B cell (primary cell): Measurements from ENCODE around the gene MTHFD1L.

Experiments
- EZH2 ChIP-seq: IDR thresholded peaks from 2 replicates; pipeline ENCODE4 v1.6.1; 2012; ENCODE audit warnings: borderline replicate concordance, low read depth, mild to moderate bottlenecking, moderate library complexity, low read length; ENCODE audit not compliant: insufficient read depth, poor library complexity, severe bottlenecking
- TF ChIP-seq, protein P1 (sequence below): fragments of 200-600 bp; IDR thresholded peaks from one replicate; pipeline ENCODE4 v1.8.0; 2022; ENCODE audit warnings: antibody characterized with exemption, mild to moderate bottlenecking

- TF ChIP-seq, protein P1, sequence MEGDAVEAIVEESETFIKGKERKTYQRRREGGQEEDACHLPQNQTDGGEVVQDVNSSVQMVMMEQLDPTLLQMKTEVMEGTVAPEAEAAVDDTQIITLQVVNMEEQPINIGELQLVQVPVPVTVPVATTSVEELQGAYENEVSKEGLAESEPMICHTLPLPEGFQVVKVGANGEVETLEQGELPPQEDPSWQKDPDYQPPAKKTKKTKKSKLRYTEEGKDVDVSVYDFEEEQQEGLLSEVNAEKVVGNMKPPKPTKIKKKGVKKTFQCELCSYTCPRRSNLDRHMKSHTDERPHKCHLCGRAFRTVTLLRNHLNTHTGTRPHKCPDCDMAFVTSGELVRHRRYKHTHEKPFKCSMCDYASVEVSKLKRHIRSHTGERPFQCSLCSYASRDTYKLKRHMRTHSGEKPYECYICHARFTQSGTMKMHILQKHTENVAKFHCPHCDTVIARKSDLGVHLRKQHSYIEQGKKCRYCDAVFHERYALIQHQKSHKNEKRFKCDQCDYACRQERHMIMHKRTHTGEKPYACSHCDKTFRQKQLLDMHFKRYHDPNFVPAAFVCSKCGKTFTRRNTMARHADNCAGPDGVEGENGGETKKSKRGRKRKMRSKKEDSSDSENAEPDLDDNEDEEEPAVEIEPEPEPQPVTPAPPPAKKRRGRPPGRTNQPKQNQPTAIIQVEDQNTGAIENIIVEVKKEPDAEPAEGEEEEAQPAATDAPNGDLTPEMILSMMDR, result no peak
- no peak for TF ChIP-seq EZH2
Measured at GRCh38 chr6:150975136-150975535, 109.6 kb downstream of the MTHFD1L start.
